HuH-7.5 (cell line): ENCODE measurements around the gene ADGRE3.
"Not testable (repeated sequence)": the region's sequence is repeated elsewhere in the genome, so short reads cannot be mapped to it uniquely, and the experiment has no call there.

Source experiments
- DNase-seq: peaks from one replicate; pipeline ENCODE4 v3.0.0; 2011; ENCODE audit warnings: low spot score

The ADGRE3 gene

GRCh38 chr19:14599548-14600147 lies 75.0 kb downstream of the ADGRE3 start:
- no peak for DNase-seq

- DNase-seq, result no peak
These were observed 79.1 kb downstream of the ADGRE3 start for GRCh38 chr19:14595558-14595957.

GRCh38 chr19:14589433-14589832 lies 85.2 kb downstream of the ADGRE3 start:
- not testable (repeated sequence) for DNase-seq

GRCh38 chr19:14585187-14585586 lies 89.5 kb downstream of the ADGRE3 start:
- DNase-seq, result not testable (repeated sequence)

GRCh38 chr19:14584372-14584771 lies 90.3 kb downstream of the ADGRE3 start:
- not testable (repeated sequence) for DNase-seq

- DNase-seq, result no peak
These were observed 91.7 kb downstream of the ADGRE3 start, which contains the start of gene CLEC17A for GRCh38 chr19:14582894-14583340. Gene CLEC17A (plus strand): TSS chr19:14583084. CDS start chr19:14583161, 77 bp downstream.

- DNase-seq, result no peak
These were observed 93.9 kb downstream of the ADGRE3 start for GRCh38 chr19:14580623-14581237.

- no peak for DNase-seq
These were observed 96.7 kb downstream of the ADGRE3 start for GRCh38 chr19:14577885-14578427.

- DNase-seq, result no peak
These were observed 97.4 kb downstream of the ADGRE3 start for GRCh38 chr19:14577264-14577663.

- no peak for DNase-seq
These were observed 98.3 kb downstream of the ADGRE3 start for GRCh38 chr19:14576363-14576762.

- DNase-seq, result no peak
These were observed 99.1 kb downstream of the ADGRE3 start for GRCh38 chr19:14575428-14575980.

GRCh38 chr19:14571695-14572490 lies 102.8 kb downstream of the ADGRE3 start, which contains the start of gene NDUFB7:
Gene NDUFB7 (minus strand): TSS chr19:14572066. CDS start chr19:14572000, 66 bp downstream.
- peak; percentile 92 for DNase-seq

GRCh38 chr19:14570864-14571527 lies 103.6 kb downstream of the ADGRE3 start:
- DNase-seq, result no peak
